GM23248 (cell line): ENCODE data around the gene NUDT15. TPM values are rescaled to one million over a fixed set of nuclear protein-coding genes. Genes with fewer than 3 reads are reported as not detected.

ENCODE experiments used
- DNase-seq: peaks from one replicate; pipeline ENCODE4 v3.0.0-alpha.2; 2015
- H2AFZ ChIP-seq: fragments of 200-600 bp; sonication (generic); 2 replicates; pipeline ENCODE4 v1.6.1; 2016; ENCODE audit warnings: antibody characterized with exemption
- H3F3A ChIP-seq: fragments of 200-600 bp; sonication (generic); 2 replicates; pipeline ENCODE4 v1.6.1; 2016; ENCODE audit warnings: mild to moderate bottlenecking, antibody characterized with exemption, mixed run types; ENCODE audit not compliant: insufficient read depth
- H3K27ac ChIP-seq: fragments of 200-600 bp; sonication (generic); 2 replicates; pipeline ENCODE4 v1.5.1; 2016; ENCODE audit warnings: mild to moderate bottlenecking
- H3K27me3 ChIP-seq: fragments of 200-600 bp; sonication (generic); replicated peaks from 2 replicates; pipeline ENCODE4 v1.6.1; 2016; ENCODE audit warnings: mild to moderate bottlenecking; ENCODE audit not compliant: insufficient read depth
- H3K36me3 ChIP-seq: fragments of 200-600 bp; sonication (generic); 2 replicates; pipeline ENCODE4 v1.6.1; 2016; ENCODE audit warnings: low read depth, mild to moderate bottlenecking
- H3K4me1 ChIP-seq: fragments of 200-600 bp; sonication (generic); 2 replicates; pipeline ENCODE4 v1.6.1; 2016; ENCODE audit warnings: mild to moderate bottlenecking; ENCODE audit not compliant: insufficient read depth
- H3K4me2 ChIP-seq: fragments of 200-600 bp; sonication (generic); one replicate; pipeline ENCODE4 v1.6.1; 2016; ENCODE audit warnings: mild to moderate bottlenecking; ENCODE audit not compliant: unreplicated experiment
- H3K4me3 ChIP-seq: fragments of 200-600 bp; sonication (generic); 2 replicates; pipeline ENCODE4 v1.5.1; 2016; ENCODE audit warnings: mild to moderate bottlenecking
- H3K79me2 ChIP-seq: fragments of 200-600 bp; sonication (generic); 2 replicates; pipeline ENCODE4 v1.6.1; 2016; ENCODE audit warnings: mild to moderate bottlenecking; ENCODE audit not compliant: insufficient read depth
- H3K9ac ChIP-seq: fragments of 200-600 bp; sonication (generic); 2 replicates; pipeline ENCODE4 v1.6.1; 2016; ENCODE audit warnings: mild to moderate bottlenecking
- H3K9me2 ChIP-seq: fragments of 200-600 bp; sonication (generic); 2 replicates; pipeline ENCODE4 v1.6.1; 2016; ENCODE audit warnings: mixed run types, mild to moderate bottlenecking, moderate library complexity; ENCODE audit not compliant: insufficient read depth
- H3K9me3 ChIP-seq: fragments of 200-600 bp; sonication (generic); one replicate; pipeline ENCODE4 v1.6.1; 2017; ENCODE audit warnings: low read depth
- H4K20me1 ChIP-seq: fragments of 200-600 bp; sonication (generic); 2 replicates; pipeline ENCODE4 v1.6.0; 2016; ENCODE audit not compliant: insufficient read depth
- EZH2 ChIP-seq: fragments of 200-600 bp; sonication (generic); IDR thresholded peaks from 2 replicates; pipeline ENCODE4 v1.6.1; 2018; ENCODE audit warnings: antibody characterized with exemption, mild to moderate bottlenecking; ENCODE audit not compliant: insufficient read depth, poor library complexity, severe bottlenecking
- EZH2phosphoT487 ChIP-seq: fragments of 200-600 bp; sonication (generic); IDR thresholded peaks from 2 replicates; pipeline ENCODE4 v1.6.1; 2018; ENCODE audit warnings: antibody characterized with exemption, moderate library complexity, mild to moderate bottlenecking, low read depth; ENCODE audit not compliant: insufficient read depth
- WGBS, 2 experiments: methylation state at CpG; one replicate each; pipeline ENCODE4 v1.1.6; 2015 to 2017; ENCODE audit warnings: low lambda C conversion rate in 2 of 2, low coverage in 1 of 2; ENCODE audit errors: missing lambda C conversion rate in 2 of 2; 5-methylcytosine and 5-hydroxymethylcytosine counted together
- in situ Hi-C: fragments of 300-500 bp; cut with MboI; formaldehyde crosslinking; loops from 2 replicates; pipeline ENCODE4 v1.15.0; 2020
- polyA plus RNA-seq: library from polyadenylated mRNA; unstranded; fragments of >200 nt; fragmentation: Nextera tagmentation; extraction: Ambion mirVana; gene quantifications from 2 replicates; pipeline ENCODE4 v1.2.1, GENCODE V29; 2016
- total RNA-seq: library from RNA; depleted of rRNA; stranded (reverse); fragments of >200 nt; shearing (Covaris generic); gene quantifications from 2 replicates; pipeline ENCODE4 v1.2.3, GENCODE V29; 2014

NUDT15 gene
- total and polyA plus RNA-seq, 2 experiments from 2014 or later = 17.8 to 19.6 TPM

GRCh38 chr13:48066310-48066989 is 28.9 kb downstream of the NUDT15 start:
- no peak overlapping the region for H3K27ac ChIP-seq
- TF ChIP-seq EZH2 (no peak), EZH2phosphoT487 (no peak)
- H3K36me3 ChIP-seq = peaks cover 33% of the 10 kb centered on the region
- no peaks in the 10 kb centered on the region for H3F3A ChIP-seq
- H3K79me2 ChIP-seq = peaks cover 10% of the 10 kb centered on the region; the same call in 1 of the 2 replicates
- no peak overlapping the region for H3K9ac ChIP-seq
- H3K4me2 ChIP-seq = no peak overlapping the region
- H3K27me3 ChIP-seq = no peaks in the 10 kb centered on the region
- WGBS, 2 experiments = 94 to 96% methylated on average over 3 of the region's 3 CpGs
- no peaks in the 10 kb centered on the region for H3K4me1 ChIP-seq
- H4K20me1 ChIP-seq = no peaks in the 10 kb centered on the region
- in situ Hi-C loops = no loop called here
- H3K4me3 ChIP-seq = no peak overlapping the region
- peak; percentile 10 for DNase-seq
- H2AFZ ChIP-seq = no peak overlapping the region
- H3K9me3 ChIP-seq = no peaks in the 10 kb centered on the region
- H3K9me2 ChIP-seq = no peaks in the 10 kb centered on the region

DNA sequence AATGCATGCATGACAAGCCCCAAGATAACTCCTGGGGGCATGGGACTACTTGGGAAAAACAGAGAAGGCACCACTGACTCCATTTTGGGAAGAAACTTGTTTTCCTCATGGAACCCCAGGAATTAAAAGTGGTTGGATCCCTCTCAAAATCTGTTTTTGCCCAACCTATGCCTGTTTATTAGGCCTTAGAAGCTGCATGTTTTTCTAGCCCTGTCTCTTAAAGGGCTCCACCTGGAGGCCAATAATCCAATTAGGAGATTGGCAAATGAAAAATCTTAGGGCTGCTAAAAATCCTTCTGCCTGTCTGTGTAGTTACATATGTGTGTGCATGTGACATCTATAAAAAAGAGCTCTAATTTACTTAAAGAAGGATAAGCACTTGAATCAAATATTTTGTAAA is 30.5 kb downstream of the NUDT15 start:
- Histone ChIP-seq H3K27me3 (no peaks in the 10 kb centered on the region), H3K4me2 (no peak overlapping the region), H3K36me3 (peaks cover 48% of the 10 kb centered on the region), H3K79me2 (no peaks in the 10 kb centered on the region), H3K9me2 (no peaks in the 10 kb centered on the region), H3K4me3 (no peak overlapping the region), H4K20me1 (no peaks in the 10 kb centered on the region), H3F3A (no peaks in the 10 kb centered on the region), H3K9me3 (no peaks in the 10 kb centered on the region), H2AFZ (no peak overlapping the region), H3K4me1 (no peaks in the 10 kb centered on the region), H3K9ac (no peak overlapping the region), H3K27ac (no peak overlapping the region)
- in situ Hi-C loops = no loop called here
- DNase-seq = no peak
- TF ChIP-seq EZH2phosphoT487 = no peak
- TF ChIP-seq EZH2 = no peak

- Histone ChIP-seq H3K4me1 (no peaks in the 10 kb centered on the region), H3K9me3 (no peaks in the 10 kb centered on the region), H3K4me3 (no peak overlapping the region), H3K4me2 (no peak overlapping the region), H4K20me1 (no peaks in the 10 kb centered on the region), H3K9me2 (no peaks in the 10 kb centered on the region), H3K36me3 (peaks cover 53% of the 10 kb centered on the region), H3K27me3 (no peaks in the 10 kb centered on the region), H2AFZ (no peak overlapping the region), H3F3A (no peaks in the 10 kb centered on the region), H3K27ac (no peak overlapping the region), H3K9ac (no peak overlapping the region), H3K79me2 (no peaks in the 10 kb centered on the region)
- no peak for TF ChIP-seq EZH2phosphoT487
- in situ Hi-C loops = no loop called here
- 95 to 99% methylated on average over 2 of the region's 2 CpGs for WGBS, 2 experiments
- no peak for DNase-seq
Observed at GRCh38 chr13:48068952-48069351, 31.4 kb downstream of the NUDT15 start.

DNA sequence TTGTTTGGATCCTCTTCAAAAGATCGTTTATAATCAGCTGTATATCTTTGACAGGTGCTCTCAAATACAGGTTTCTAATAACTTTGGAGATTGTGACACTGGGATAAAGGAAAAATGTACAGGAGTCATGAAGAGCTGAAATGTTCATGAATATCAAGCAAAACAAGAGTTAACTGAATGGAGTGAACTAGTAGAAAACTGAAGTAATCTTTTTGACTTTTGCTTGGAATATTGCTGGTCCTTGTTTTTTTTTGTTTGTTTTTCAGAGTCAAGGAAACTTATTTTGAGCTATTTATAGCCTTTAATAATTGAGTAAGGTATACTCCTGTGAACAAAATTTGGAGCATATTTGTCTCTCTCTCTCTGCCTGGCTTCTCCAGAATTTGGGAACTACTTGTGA is 32.0 kb downstream of the NUDT15 start:
- no peaks in the 10 kb centered on the region for H3K4me1 ChIP-seq
- H3K4me2 ChIP-seq = no peak overlapping the region
- no peak overlapping the region for H3K27ac ChIP-seq
- no peak for TF ChIP-seq EZH2phosphoT487
- TF ChIP-seq EZH2 = no peak
- H2AFZ ChIP-seq = no peak overlapping the region
- H3K36me3 ChIP-seq = peaks cover 53% of the 10 kb centered on the region
- 93 to 100% methylated on average over 1 of the region's 1 CpG for WGBS, 2 experiments
- in situ Hi-C loops = no loop called here
- DNase-seq = no peak
- no peaks in the 10 kb centered on the region for H3K9me2 ChIP-seq
- no peaks in the 10 kb centered on the region for H3K79me2 ChIP-seq
- no peak overlapping the region for H3K4me3 ChIP-seq
- no peaks in the 10 kb centered on the region for H3F3A ChIP-seq
- no peaks in the 10 kb centered on the region for H3K27me3 ChIP-seq
- H3K9ac ChIP-seq = no peak overlapping the region
- H4K20me1 ChIP-seq = no peaks in the 10 kb centered on the region
- H3K9me3 ChIP-seq = no peaks in the 10 kb centered on the region

GRCh38 chr13:48070942-48071341 is 33.4 kb downstream of the NUDT15 start:
- Histone ChIP-seq H2AFZ (no peak overlapping the region), H3K79me2 (no peaks in the 10 kb centered on the region), H3K4me1 (no peaks in the 10 kb centered on the region), H3F3A (no peaks in the 10 kb centered on the region), H3K4me2 (no peak overlapping the region), H3K9me2 (no peaks in the 10 kb centered on the region), H3K9ac (no peak overlapping the region), H3K27ac (no peak overlapping the region), H3K36me3 (peaks cover 57% of the 10 kb centered on the region), H3K27me3 (no peaks in the 10 kb centered on the region), H3K9me3 (no peaks in the 10 kb centered on the region), H3K4me3 (no peak overlapping the region), H4K20me1 (no peaks in the 10 kb centered on the region)
- no peak for DNase-seq
- in situ Hi-C loops = no loop called here
- 97 to 99% methylated on average over 5 of the region's 5 CpGs for WGBS, 2 experiments
- TF ChIP-seq EZH2phosphoT487 (no peak), EZH2 (no peak)
